Spleen (tissue), 7 donors: ENCODE data around the gene YIPF5.

ENCODE experiments used
- POLR2A ChIP-seq, 3 donors: fragments of 450-650 bp; IDR thresholded peaks; one replicate each; pipeline ENCODE4 v1.5.1; 2017; ENCODE audit warnings: antibody characterized with exemption in 3 of 3, mild to moderate bottlenecking in 1 of 3
- POLR2AphosphoS5 ChIP-seq, 3 donors: sonication (generic); formaldehyde crosslinking; IDR thresholded peaks; one replicate each; pipeline ENCODE4 v1.5.1; 2017; ENCODE audit warnings: antibody characterized with exemption in 3 of 3
- TF ChIP-seq, protein P1 (sequence below), 11 experiments: fragments of 200-600 bp in 7 of 11; fragments of 450-650 bp in 4 of 11; sonication (generic) in 4 of 11; IDR thresholded peaks in 8 of 11; conservative IDR thresholded peaks in 3 of 11; 1 replicate in 7 of 11; 2 replicates in 4 of 11; pipeline versions ENCODE4 v1.4.0 to v1.8.0; 2016 to 2021; ENCODE audit warnings: antibody characterized with exemption in 11 of 11, inconsistent platforms in 4 of 11, mild to moderate bottlenecking in 1 of 11
- donor health status: DM: no; HTN: no; CAD: no; lungs with moderate emphysema.
- donor health status: DM: no; HTN: no; CAD: no.
- donor health status: DM: no; HTN: no; CAD: no.

DNA sequence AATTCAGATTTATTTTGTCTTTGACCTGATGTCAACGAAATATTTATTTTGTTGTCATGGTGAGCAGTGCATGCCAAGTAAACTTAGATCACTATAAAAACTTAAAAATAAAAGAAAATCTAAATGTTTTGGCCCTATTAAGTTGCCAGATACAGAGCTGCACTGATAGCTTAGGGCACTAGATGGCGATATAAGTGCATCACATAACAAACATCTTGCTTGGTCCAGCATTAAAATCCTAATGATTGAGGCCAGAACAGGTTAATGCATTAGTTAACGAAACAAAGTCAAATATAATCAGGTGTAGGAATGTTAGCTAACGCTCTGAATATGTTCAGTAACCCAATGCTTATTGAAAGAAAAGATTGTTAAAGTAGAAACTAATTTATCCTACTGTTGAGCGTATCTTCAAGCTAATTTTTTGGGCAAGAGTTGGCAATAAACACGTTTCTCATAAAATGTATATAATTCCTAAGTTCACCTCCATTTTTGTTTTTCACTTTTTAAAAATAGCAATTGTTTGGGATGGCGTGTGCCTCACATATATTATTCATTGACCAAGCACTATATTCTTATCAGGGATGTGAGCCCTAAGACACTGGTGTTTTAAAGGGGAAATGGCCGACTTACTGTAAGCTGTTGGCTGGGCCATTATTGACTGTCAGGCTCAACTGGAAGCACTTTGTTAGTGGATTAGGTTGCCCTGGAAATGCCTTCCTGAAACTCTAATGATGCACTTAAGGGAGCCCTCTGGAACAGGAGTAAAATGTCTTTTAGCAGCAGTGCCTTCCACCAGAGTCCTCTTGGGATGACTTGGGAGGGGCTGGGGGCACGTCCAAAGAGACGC, 33.5 kb upstream of the YIPF5 start:
- TF ChIP-seq, protein P1, sequence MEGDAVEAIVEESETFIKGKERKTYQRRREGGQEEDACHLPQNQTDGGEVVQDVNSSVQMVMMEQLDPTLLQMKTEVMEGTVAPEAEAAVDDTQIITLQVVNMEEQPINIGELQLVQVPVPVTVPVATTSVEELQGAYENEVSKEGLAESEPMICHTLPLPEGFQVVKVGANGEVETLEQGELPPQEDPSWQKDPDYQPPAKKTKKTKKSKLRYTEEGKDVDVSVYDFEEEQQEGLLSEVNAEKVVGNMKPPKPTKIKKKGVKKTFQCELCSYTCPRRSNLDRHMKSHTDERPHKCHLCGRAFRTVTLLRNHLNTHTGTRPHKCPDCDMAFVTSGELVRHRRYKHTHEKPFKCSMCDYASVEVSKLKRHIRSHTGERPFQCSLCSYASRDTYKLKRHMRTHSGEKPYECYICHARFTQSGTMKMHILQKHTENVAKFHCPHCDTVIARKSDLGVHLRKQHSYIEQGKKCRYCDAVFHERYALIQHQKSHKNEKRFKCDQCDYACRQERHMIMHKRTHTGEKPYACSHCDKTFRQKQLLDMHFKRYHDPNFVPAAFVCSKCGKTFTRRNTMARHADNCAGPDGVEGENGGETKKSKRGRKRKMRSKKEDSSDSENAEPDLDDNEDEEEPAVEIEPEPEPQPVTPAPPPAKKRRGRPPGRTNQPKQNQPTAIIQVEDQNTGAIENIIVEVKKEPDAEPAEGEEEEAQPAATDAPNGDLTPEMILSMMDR (IDR thresholded peaks at IDR 0.05 in 8 of 11, conservative IDR thresholded peaks at IDR 0.05 in 3 of 11), result peak; percentile 66 to 91 (median 81)
- TF ChIP-seq POLR2A (IDR thresholded peaks at IDR 0.05), result no peak
- TF ChIP-seq POLR2AphosphoS5 (IDR thresholded peaks at IDR 0.05), result no peak
